ENCODE results near the gene CBL. TPM values are rescaled to one million over a fixed set of nuclear protein-coding genes. Genes with fewer than 3 reads are reported as not detected.

The CBL gene
- total and polyA plus RNA-seq, 3 donors from 2014 or later = 58.5 to 65.7 (median 59.3) TPM

DNA sequence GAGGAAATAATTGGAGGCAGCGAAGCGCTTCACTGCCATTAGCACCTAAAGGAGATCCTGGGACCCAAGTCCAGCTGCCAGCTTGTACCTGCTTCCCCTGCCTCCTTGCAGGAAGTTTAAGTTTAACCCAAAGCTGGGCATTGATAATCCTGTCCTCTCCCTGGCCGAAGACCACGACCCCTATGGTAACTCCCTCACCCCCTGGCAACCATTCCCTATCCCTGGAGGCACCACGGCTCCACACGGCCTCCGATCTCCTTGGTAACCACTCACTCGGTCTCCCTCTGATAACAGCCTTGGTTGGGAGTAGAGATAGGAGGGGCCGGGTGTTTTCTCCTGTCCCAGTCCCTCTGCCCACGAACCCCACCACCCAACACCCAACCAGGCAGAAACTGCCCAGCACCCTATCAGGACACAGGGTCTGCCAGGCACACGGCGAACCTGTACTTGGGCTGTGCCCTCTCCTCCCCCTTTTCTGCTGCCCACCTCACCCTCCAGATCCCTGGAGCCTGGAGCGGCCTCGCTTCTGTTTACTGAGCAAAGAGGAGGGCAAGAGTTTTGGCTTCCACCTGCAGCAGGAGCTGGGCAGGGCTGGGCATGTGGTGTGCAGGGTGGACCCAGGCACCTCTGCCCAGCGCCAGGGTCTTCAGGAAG, 20.0 kb upstream of the CBL start:
- H3K27ac ChIP-seq = no peak overlapping the region
- TF ChIP-seq, protein P1, sequence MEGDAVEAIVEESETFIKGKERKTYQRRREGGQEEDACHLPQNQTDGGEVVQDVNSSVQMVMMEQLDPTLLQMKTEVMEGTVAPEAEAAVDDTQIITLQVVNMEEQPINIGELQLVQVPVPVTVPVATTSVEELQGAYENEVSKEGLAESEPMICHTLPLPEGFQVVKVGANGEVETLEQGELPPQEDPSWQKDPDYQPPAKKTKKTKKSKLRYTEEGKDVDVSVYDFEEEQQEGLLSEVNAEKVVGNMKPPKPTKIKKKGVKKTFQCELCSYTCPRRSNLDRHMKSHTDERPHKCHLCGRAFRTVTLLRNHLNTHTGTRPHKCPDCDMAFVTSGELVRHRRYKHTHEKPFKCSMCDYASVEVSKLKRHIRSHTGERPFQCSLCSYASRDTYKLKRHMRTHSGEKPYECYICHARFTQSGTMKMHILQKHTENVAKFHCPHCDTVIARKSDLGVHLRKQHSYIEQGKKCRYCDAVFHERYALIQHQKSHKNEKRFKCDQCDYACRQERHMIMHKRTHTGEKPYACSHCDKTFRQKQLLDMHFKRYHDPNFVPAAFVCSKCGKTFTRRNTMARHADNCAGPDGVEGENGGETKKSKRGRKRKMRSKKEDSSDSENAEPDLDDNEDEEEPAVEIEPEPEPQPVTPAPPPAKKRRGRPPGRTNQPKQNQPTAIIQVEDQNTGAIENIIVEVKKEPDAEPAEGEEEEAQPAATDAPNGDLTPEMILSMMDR (IDR thresholded peaks at IDR 0.05) = no peak
- TF ChIP-seq POLR2A (IDR thresholded peaks at IDR 0.05) = no peak
- no peaks in the 10 kb centered on the region for H3K4me1 ChIP-seq
- no peak for DNase-seq
- H3K9me3 ChIP-seq = no peaks in the 10 kb centered on the region
- H3K36me3 ChIP-seq (ENCODE audit: low read depth, missing control alignments) = no peaks in the 10 kb centered on the region
- intact Hi-C loops (cut with DNase I; ENCODE audit: low total_unique reads) = loop anchor here (10.0 kb wide), 1 partner anchor 91 kb away; a partner anchor contains a TSS
- H3K4me3 ChIP-seq = no peak overlapping the region
- 50 to 53% methylated on average over 9 to 15 of the region's 15 CpGs for whole genome bisulfite sequencing, 2 donors
- H3K27me3 ChIP-seq = no peaks in the 10 kb centered on the region

DNA sequence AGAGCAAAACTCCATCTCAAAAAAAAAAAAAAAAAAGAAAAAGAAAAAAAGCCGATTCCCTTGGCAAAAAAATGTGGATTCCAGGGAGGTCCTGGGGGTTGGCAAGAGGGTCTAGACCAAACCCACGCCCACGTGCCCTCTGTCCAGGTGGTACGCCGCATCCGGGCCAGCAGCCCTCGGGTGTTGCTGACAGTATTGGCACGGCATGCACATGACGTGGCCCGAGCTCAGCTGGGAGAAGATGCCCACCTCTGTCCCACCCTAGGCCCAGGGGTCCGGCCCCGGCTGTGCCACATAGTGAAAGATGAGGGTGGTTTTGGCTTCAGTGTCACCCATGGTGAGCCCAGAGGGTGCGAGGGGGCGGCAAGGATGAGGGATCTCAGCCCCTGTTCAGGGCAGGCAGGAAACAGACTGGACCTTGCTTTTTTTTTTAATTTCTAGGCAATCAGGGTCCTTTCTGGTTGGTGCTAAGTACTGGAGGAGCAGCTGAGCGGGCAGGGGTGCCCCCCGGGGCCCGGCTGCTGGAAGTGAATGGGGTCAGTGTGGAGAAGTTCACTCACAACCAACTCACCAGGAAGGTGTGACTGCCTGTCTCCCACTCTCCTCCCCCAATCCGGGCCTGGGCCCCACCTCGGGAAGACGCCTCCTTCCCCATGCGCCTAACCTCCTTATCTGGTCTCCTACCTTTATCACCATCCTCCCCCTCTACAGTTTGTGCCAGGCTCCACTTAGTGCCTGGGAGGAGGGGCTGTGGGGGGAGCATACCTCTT, 18.8 kb upstream of the CBL start:
- intact Hi-C loops (cut with DNase I; ENCODE audit: low total_unique reads) = loop anchor here (10.0 kb wide), 1 partner anchor 93 kb away; a partner anchor contains a TSS
- 73 to 82% methylated on average over 6 to 21 of the region's 21 CpGs for WGBS, 2 donors

DNA sequence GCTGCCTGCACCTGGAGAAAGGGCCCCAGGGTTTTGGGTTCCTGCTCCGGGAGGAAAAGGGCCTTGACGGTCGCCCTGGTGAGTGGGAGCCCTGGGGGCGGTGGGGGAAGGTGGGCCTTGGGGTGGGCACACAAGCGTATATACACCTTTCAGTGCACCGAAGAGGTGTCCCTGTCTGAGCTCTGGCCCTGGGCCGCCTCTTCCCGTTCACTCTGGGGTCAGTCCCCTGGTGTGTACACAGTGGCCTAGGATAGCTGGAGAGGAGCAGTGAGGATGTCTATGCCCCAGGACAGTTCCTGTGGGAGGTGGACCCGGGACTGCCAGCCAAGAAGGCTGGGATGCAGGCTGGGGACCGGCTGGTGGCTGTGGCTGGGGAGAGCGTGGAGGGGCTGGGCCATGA, 18.1 kb upstream of the CBL start:
- TF ChIP-seq POLR2A (IDR thresholded peaks at IDR 0.05) = no peak
- TF ChIP-seq, protein P1 (IDR thresholded peaks at IDR 0.05) = no peak
- H3K27me3 ChIP-seq = no peaks in the 10 kb centered on the region
- intact Hi-C loops (cut with DNase I; ENCODE audit: low total_unique reads) = loop anchor here (10.0 kb wide), 1 partner anchor 93 kb away; a partner anchor contains a TSS
- no peaks in the 10 kb centered on the region for H3K36me3 ChIP-seq (ENCODE audit: low read depth, missing control alignments)
- H3K9me3 ChIP-seq = no peaks in the 10 kb centered on the region
- no peaks in the 10 kb centered on the region for H3K4me1 ChIP-seq
- DNase-seq = no peak
- WGBS, 2 donors = 75 to 93% methylated on average over 8 to 11 of the region's 11 CpGs
- H3K27ac ChIP-seq = no peak overlapping the region
- H3K4me3 ChIP-seq = no peak overlapping the region

More for the DNA sequence above, 18.8 kb upstream of the CBL start:
- H3K27me3 ChIP-seq = no peaks in the 10 kb centered on the region
- no peak overlapping the region for H3K4me3 ChIP-seq
- TF ChIP-seq POLR2A (IDR thresholded peaks at IDR 0.05) = no peak
- TF ChIP-seq, protein P1 (IDR thresholded peaks at IDR 0.05) = no peak
- DNase-seq = no peak
- H3K9me3 ChIP-seq = no peaks in the 10 kb centered on the region
- H3K36me3 ChIP-seq (ENCODE audit: low read depth, missing control alignments) = no peaks in the 10 kb centered on the region
- H3K27ac ChIP-seq = no peak overlapping the region
- no peaks in the 10 kb centered on the region for H3K4me1 ChIP-seq

DNA sequence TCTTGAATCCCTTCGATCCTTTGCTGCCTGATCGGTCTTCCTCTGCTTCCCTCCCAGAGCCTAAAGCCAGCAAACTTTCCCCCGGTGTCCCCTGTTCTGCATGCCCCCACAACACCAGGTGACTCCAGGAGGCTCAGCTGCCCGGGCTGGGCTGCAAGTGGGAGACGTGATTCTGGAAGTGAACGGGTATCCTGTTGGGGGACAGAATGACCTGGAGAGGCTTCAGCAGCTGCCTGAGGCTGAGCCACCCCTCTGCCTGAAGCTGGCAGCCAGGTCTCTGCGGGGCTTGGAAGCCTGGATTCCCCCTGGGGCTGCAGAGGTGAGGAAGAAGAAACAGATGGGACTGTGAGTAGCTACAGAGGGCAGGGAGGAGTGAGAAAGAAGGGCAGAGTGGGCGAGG, 17.3 kb upstream of the CBL start:
- WGBS, 2 donors = 88 to 91% methylated on average over 6 to 8 of the region's 8 CpGs
- Histone ChIP-seq H3K4me3 (no peak overlapping the region), H3K9me3 (no peaks in the 10 kb centered on the region), H3K36me3 (ENCODE audit: low read depth, missing control alignments) (no peaks in the 10 kb centered on the region), H3K27ac (no peak overlapping the region), H3K27me3 (no peaks in the 10 kb centered on the region), H3K4me1 (no peaks in the 10 kb centered on the region)
- intact Hi-C loops (cut with DNase I; ENCODE audit: low total_unique reads) = loop anchor here (10.0 kb wide), 1 partner anchor 94 kb away; a partner anchor contains a TSS
- no peak for DNase-seq
- TF ChIP-seq POLR2A (IDR thresholded peaks at IDR 0.05) = no peak
- TF ChIP-seq, protein P1 (IDR thresholded peaks at IDR 0.05) = no peak
